GM19238 (cell line): ENCODE results near the gene WNT2B.

Experiments
- DNase-seq: peaks from one replicate; pipeline ENCODE4 v3.0.0; 2011; ENCODE audit warnings: low spot score; ENCODE audit not compliant: insufficient read length

The WNT2B gene

GRCh38 chr1:112527266-112528010 lies 18.7 kb downstream of the WNT2B start:
- no peak for DNase-seq

DNA sequence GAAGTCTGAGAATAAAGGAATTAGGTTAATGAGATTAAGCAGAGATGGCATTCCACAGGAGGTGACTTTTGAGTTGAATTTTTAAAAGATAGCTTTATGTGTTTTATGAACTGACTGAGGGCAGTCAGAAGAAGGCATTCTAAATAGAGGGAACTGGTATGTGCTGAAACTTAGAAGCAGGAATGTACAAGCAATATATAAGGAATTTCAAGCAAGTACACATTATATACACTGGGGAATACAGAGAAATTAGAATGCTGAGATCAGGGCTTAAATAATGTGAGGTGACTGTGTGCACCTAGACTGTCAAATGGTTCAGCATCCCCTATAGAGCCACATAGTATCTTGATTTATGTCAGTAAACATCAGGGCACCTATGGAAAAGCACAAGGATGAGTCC lies 19.3 kb downstream of the WNT2B start:
- DNase-seq = no peak

DNA sequence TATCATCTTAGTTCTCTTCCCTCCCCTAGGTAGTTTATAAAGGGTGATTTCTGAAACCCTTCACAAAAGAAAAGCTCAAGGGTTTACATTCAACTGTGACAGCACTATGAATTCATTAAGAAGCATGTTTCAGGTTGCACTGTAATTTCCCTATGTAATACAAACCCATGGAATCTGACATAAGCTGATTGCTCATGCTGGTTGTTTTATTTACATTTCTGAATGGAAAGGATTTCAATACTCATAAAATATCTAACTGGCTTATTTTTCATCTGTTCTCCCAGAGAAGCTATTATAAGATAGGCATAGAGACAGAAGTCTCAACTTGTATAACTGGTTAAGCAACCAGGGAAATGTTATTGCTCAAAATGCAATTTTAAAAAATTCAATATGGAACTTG lies 20.5 kb downstream of the WNT2B start:
- no peak for DNase-seq

GRCh38 chr1:112530832-112531231 lies 22.1 kb downstream of the WNT2B start:
- DNase-seq = no peak

- DNase-seq = no peak
Measured at GRCh38 chr1:112532064-112532463, 23.3 kb downstream of the WNT2B start.

DNA sequence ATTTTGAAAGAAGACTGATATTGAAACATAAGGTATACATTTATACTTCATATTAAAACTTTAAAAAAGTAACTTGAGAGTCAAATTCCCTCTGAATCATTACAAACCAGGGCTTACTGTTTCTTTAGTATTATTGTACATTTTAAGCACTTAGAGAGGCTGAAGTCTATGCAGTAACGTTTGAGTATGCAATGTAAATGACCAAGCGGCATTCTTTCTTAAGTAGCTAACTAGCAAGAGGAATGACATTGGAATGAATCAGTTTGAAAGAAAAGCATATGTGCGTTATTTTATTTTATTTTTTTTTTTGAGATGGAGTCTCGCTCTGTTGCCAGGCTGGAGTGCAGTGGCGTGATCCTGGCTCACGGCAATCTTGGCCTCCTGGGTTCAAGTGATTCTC lies 24.3 kb downstream of the WNT2B start:
- no peak for DNase-seq

GRCh38 chr1:112536561-112536960 lies 27.8 kb downstream of the WNT2B start:
- no peak for DNase-seq

DNA sequence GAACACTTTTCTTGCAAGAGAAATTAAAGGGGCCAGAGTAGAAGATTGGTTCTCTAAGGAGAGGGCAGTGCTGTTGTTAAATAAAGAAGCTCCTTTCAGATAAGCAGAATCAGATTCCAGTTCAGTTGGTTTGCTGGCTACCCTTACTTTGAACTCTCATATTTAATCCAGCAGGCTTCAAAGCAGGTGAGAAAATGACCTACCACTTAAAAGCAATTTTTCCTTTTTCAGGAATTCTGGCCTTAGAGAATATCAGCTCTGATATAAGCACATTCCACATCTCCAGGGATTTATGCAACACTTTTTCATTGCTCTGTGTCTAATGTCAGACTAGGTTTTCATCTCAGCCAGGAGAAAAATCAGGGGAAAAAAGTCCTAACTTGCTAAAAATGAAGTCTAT lies 28.7 kb downstream of the WNT2B start:
- DNase-seq = no peak

DNA sequence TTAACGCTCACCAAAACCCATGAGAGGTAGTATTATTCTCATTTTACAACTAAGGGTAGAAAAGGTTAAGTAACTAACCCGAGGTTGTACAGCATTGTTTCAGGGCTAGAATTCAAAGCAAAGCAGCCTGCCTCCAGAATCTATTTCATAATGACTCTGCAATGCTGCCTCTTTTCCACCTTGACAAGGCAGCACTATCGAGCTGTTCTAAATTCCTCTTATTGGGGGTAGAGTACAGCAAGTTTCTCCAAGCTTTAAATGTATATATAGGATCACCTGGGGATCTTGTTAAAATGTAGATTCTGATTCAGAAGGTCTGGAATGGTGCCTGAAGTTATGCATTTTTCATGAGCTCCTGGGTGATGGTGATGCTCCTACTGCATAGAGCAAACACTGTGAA lies 30.1 kb downstream of the WNT2B start:
- no peak for DNase-seq

GRCh38 chr1:112540226-112540794 lies 31.5 kb downstream of the WNT2B start:
- DNase-seq = no peak

- no peak for DNase-seq
Measured at GRCh38 chr1:112541299-112541698, 32.5 kb downstream of the WNT2B start.

- no peak for DNase-seq
Measured at GRCh38 chr1:112542206-112542973, 33.6 kb downstream of the WNT2B start.

DNA sequence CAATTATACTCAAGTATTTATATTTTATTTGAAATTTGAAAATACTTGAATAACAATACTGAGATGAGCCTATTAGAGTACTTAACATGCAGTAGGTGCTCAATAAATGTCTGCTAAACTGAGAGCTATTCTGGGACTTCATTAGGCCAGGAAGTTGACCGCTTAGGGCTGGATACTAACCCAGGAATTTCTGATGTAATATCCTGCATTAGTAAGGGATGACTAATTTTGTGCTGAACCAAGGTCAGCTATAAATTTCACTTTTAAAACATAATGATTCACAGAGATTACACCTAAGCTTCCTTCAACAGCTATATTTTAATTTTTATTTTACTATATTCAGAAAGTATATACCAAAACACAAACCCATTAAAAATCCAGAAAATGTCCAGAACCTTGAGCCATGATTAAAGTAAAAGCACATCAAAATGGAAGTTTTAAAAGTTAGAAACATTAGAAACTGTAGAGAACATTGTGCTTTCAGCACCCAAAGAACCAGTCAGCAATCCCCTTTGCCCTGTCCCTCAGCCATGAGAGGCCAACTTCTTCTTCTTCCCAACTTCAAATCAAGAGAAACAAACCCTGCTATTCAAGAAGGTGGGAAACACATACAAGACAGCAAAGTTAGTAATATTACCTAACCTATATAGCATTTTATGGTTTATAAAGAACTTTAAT lies 35.4 kb downstream of the WNT2B start:
- DNase-seq = no peak

DNA sequence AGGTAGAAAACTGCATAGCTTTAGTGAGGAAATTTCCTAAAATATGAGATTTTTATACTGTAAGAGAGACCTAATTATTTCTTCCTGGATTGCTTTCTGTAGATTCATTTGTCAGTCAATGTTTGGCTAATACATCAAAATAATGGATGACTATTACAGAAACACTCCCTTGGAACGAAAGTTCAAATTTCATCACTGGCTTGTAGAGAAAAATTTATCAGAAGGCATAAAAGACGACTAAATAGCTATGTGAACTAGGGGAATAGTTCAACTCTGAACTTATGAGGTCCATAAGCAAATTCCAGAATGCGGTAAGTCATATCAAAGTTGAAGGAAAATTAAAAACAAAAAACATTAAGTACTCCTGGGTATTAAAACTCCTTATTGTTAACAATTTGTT lies 36.0 kb downstream of the WNT2B start:
- no peak for DNase-seq

DNA sequence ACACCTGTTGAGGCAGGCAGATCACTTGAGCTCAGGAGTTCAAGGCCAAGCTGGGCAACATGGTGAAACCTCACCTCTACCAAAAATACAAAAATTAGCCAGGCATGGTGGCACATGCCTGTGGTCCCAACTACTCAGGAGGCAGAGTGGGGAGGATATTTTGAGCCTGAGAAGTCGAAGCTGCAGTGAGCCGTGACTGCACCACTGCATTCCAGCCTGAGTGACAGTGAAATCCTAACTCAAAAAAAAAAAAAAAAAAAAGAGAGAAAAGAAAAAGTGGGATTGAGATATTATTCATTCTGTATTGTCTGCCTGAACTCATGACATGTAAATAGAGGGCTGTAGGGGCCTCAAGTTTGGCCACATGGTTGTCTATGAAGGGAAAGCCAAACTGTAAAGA lies 37.3 kb downstream of the WNT2B start:
- DNase-seq = no peak

DNA sequence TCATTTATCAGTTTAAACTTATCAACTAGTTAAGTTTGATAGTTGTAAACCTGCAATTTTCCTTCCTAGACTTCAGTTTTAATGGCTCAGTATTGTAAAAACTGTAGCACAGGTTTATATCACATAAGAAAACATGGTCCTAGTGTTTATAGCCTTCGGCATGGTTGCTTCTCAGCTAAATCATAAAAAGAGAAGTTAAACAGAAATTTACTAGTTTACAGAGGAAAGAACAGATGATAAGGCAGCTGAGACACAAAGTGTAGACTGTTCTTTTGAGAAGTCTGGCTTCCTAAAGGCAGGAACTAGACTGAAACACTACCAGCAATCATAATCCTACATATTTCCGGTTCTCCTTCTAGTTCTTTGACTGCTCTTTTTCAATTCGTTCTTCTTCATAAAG lies 39.8 kb downstream of the WNT2B start:
- DNase-seq = no peak

- DNase-seq = no peak
Measured at GRCh38 chr1:112549590-112549989, 40.8 kb downstream of the WNT2B start.

GRCh38 chr1:112554411-112554810 lies 45.6 kb downstream of the WNT2B start:
- no peak for DNase-seq

DNA sequence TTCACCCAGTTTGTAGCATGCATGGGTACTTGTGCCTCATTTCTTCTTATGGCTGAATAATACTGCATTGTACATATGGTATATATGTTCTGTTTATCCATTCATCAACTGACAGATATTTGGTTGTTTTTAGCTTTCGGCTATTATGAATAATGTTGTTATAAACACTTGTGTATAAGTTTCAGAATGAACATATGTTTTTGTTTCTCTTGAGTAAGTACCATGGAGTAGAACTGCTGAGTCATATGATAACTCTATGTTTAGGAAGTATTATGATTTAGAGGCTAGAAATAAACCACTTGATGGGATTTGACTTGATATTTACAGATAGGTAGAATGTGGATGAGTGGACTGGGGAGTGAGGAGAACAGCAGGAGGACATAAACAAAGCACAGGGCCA lies 48.6 kb downstream of the WNT2B start:
- DNase-seq = no peak

- no peak for DNase-seq
Measured at GRCh38 chr1:112558634-112559033, 49.9 kb downstream of the WNT2B start.

DNA sequence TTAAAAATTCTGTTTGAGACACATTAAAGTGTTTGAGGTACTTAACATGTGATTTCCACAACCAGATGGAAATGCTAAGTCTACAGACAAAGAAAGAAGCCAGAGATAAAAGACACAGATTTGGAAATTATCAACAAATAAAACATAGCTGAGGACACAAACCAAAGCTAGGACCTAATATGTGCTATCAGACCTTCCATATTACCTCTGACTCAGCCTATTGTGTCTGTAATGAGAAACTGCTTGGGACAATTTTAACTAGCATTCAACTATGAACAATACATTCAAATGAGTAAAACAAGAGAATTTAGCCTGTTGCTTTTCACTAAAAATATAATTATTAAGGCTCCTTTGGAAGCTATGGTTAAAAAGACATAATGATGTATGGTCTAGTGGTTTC lies 54.6 kb downstream of the WNT2B start:
- DNase-seq = no peak

- DNase-seq = no peak
Measured at GRCh38 chr1:112564081-112564480, 55.3 kb downstream of the WNT2B start.
